Stimulated activated naive CD8-positive, alpha-beta T cell treated with anti-CD3 and anti-CD28 coated beads, Interleukin-15, Interleukin-2, amounts not matched to agents 100 ng/mL and 50 ng/mL, for 24 hours (primary cell): ENCODE data around the gene PROP1.
"Not testable (repeated sequence)": the region's sequence is repeated elsewhere in the genome, so short reads cannot be mapped to it uniquely, and the experiment has no call there.

ENCODE experiments used
- H3K27ac Mint-ChIP-seq: one replicate; pipeline ENCODE4 v1.8.0; 2021; ENCODE audit warnings: mild to moderate bottlenecking, mixed read lengths
- H3K27me3 Mint-ChIP-seq: one replicate; pipeline ENCODE4 v1.8.0; 2021; ENCODE audit warnings: mixed read lengths
- H3K36me3 Mint-ChIP-seq: one replicate; pipeline ENCODE4 v1.8.0; 2021; ENCODE audit warnings: low read depth, mixed read lengths
- H3K4me1 Mint-ChIP-seq: one replicate; pipeline ENCODE4 v1.8.0; 2021; ENCODE audit warnings: low read depth, mixed read lengths
- H3K4me3 Mint-ChIP-seq: one replicate; pipeline ENCODE4 v1.8.0; 2021; ENCODE audit warnings: mild to moderate bottlenecking, mixed read lengths
- H3K9me3 Mint-ChIP-seq: one replicate; pipeline ENCODE4 v1.8.0; 2021; ENCODE audit warnings: mixed read lengths

PROP1 gene

GRCh38 chr5:177995691-177996595, at the start of gene PROP1:
Gene PROP1 (minus strand): TSS chr5:177996242. CDS start chr5:177995933, 309 bp downstream.
- Mint-ChIP-seq H3K36me3 (no peaks in the 10 kb centered on the region), H3K4me1 (no peaks in the 10 kb centered on the region), H3K4me3 (no peak within 1 kb of the TSS), H3K27ac (no peak within 1 kb of the TSS), H3K9me3 (no peaks in the 10 kb centered on the region), H3K27me3 (peaks cover 42% of the 10 kb centered on the region)

GRCh38 chr5:178019379-178020030, 23.5 kb upstream of the PROP1 start:
- H3K4me3 Mint-ChIP-seq, H3K9me3 Mint-ChIP-seq, H3K36me3 Mint-ChIP-seq, H3K4me1 Mint-ChIP-seq, H3K27ac Mint-ChIP-seq, H3K27me3 Mint-ChIP-seq: not testable (repeated sequence)

- H3K27me3 Mint-ChIP-seq, H3K27ac Mint-ChIP-seq, H3K4me3 Mint-ChIP-seq, H3K9me3 Mint-ChIP-seq, H3K36me3 Mint-ChIP-seq: not testable (repeated sequence)
- H3K4me1 Mint-ChIP-seq, result peaks cover 11% of the 10 kb centered on the region
These were observed 16.7 kb upstream of the PROP1 start for GRCh38 chr5:178012758-178013157.

GRCh38 chr5:178011816-178012554, 15.9 kb upstream of the PROP1 start:
- H3K36me3 Mint-ChIP-seq, H3K27me3 Mint-ChIP-seq, H3K27ac Mint-ChIP-seq, H3K4me3 Mint-ChIP-seq, H3K9me3 Mint-ChIP-seq: not testable (repeated sequence)
- H3K4me1 Mint-ChIP-seq, result peaks cover 12% of the 10 kb centered on the region

GRCh38 chr5:178007272-178007671, 11.2 kb upstream of the PROP1 start:
- peaks cover 14% of the 10 kb centered on the region for H3K27me3 Mint-ChIP-seq
- not testable (repeated sequence) for H3K36me3 Mint-ChIP-seq, H3K9me3 Mint-ChIP-seq, H3K4me1 Mint-ChIP-seq
- H3K4me3 Mint-ChIP-seq, result peak overlapping the region; percentile 86
- H3K27ac Mint-ChIP-seq, result peak overlapping the region; percentile 98

GRCh38 chr5:178006536-178007231, 10.6 kb upstream of the PROP1 start:
- Mint-ChIP-seq H3K27me3 (peaks cover 16% of the 10 kb centered on the region), H3K27ac (peak overlapping the region; percentile 98), H3K4me3 (peak overlapping the region; percentile 86)
- H3K9me3 Mint-ChIP-seq, H3K36me3 Mint-ChIP-seq, H3K4me1 Mint-ChIP-seq: not testable (repeated sequence)

- H3K4me3 Mint-ChIP-seq, result peak overlapping the region; percentile 83
- not testable (repeated sequence) for H3K36me3 Mint-ChIP-seq, H3K27ac Mint-ChIP-seq, H3K9me3 Mint-ChIP-seq, H3K4me1 Mint-ChIP-seq
- peaks cover 16% of the 10 kb centered on the region for H3K27me3 Mint-ChIP-seq
These were observed 10.1 kb upstream of the PROP1 start for GRCh38 chr5:178006181-178006535.

GRCh38 chr5:177997846-177998245, 1.8 kb upstream of the PROP1 start:
- H3K4me1 Mint-ChIP-seq, result no peaks in the 10 kb centered on the region
- H3K36me3 Mint-ChIP-seq, result no peaks in the 10 kb centered on the region
- peaks cover 41% of the 10 kb centered on the region for H3K27me3 Mint-ChIP-seq
- H3K27ac Mint-ChIP-seq, result no peak overlapping the region
- no peaks in the 10 kb centered on the region for H3K9me3 Mint-ChIP-seq
- H3K4me3 Mint-ChIP-seq, result no peak overlapping the region

- Mint-ChIP-seq H3K36me3 (no peaks in the 10 kb centered on the region), H3K4me3 (no peak overlapping the region), H3K27ac (no peak overlapping the region), H3K27me3 (peaks cover 40% of the 10 kb centered on the region), H3K4me1 (no peaks in the 10 kb centered on the region), H3K9me3 (no peaks in the 10 kb centered on the region)
These were observed 1.3 kb upstream of the PROP1 start for GRCh38 chr5:177997319-177997670.

GRCh38 chr5:177996660-177997318, 747 bp upstream of the PROP1 start:
- Mint-ChIP-seq H3K4me1 (no peaks in the 10 kb centered on the region), H3K9me3 (no peaks in the 10 kb centered on the region), H3K27ac (no peak overlapping the region), H3K4me3 (no peak overlapping the region), H3K27me3 (peaks cover 39% of the 10 kb centered on the region), H3K36me3 (no peaks in the 10 kb centered on the region)

GRCh38 chr5:177994561-177995190, 1.4 kb downstream of the PROP1 start:
- peaks cover 34% of the 10 kb centered on the region for H3K27me3 Mint-ChIP-seq
- H3K9me3 Mint-ChIP-seq, result no peaks in the 10 kb centered on the region
- H3K27ac Mint-ChIP-seq, result no peak overlapping the region
- H3K4me3 Mint-ChIP-seq, result no peak overlapping the region
- H3K36me3 Mint-ChIP-seq, result no peaks in the 10 kb centered on the region
- H3K4me1 Mint-ChIP-seq, result no peaks in the 10 kb centered on the region

- Mint-ChIP-seq H3K9me3 (no peaks in the 10 kb centered on the region), H3K27me3 (peaks cover 41% of the 10 kb centered on the region), H3K4me3 (no peak overlapping the region), H3K36me3 (no peaks in the 10 kb centered on the region), H3K27ac (no peak overlapping the region), H3K4me1 (no peaks in the 10 kb centered on the region)
These were observed 2.0 kb downstream of the PROP1 start for GRCh38 chr5:177994063-177994462.

GRCh38 chr5:177992466-177992865, 3.6 kb downstream of the PROP1 start:
- H3K27me3 Mint-ChIP-seq, result peaks cover 46% of the 10 kb centered on the region
- H3K36me3 Mint-ChIP-seq, result no peaks in the 10 kb centered on the region
- no peaks in the 10 kb centered on the region for H3K4me1 Mint-ChIP-seq
- H3K4me3 Mint-ChIP-seq, result no peak overlapping the region
- H3K9me3 Mint-ChIP-seq, result no peaks in the 10 kb centered on the region
- H3K27ac Mint-ChIP-seq, result no peak overlapping the region

- Mint-ChIP-seq H3K27ac (no peak overlapping the region), H3K4me1 (peaks cover 5% of the 10 kb centered on the region), H3K27me3 (peaks cover 48% of the 10 kb centered on the region), H3K9me3 (no peaks in the 10 kb centered on the region), H3K36me3 (no peaks in the 10 kb centered on the region), H3K4me3 (no peak overlapping the region)
These were observed 6.9 kb downstream of the PROP1 start for GRCh38 chr5:177988989-177989625.
